Lower lobe of right lung (tissue), 2 donors: ENCODE data around the gene CDKN1A. TPM values are rescaled to one million over a fixed set of nuclear protein-coding genes. Genes with fewer than 3 reads are reported as not detected.

Experiments used
- ATAC-seq, 2 donors: fragments of 200-7000 bp; cut with Tn5 transposase; one replicate each; pipeline ENCODE4 v1.9.1; 2020 to 2022; ENCODE audit warnings: mild to moderate bottlenecking in 2 of 2, moderate library complexity in 2 of 2
- DNase-seq: peaks from one replicate; pipeline ENCODE4 v3.0.0-alpha.2; 2020
- H3K27ac ChIP-seq: fragments of 200-600 bp; one replicate; pipeline ENCODE4 v1.8.0; 2022
- H3K27me3 ChIP-seq: fragments of 200-600 bp; one replicate; pipeline ENCODE4 v1.8.0; 2022; ENCODE audit warnings: low read depth
- H3K36me3 ChIP-seq: fragments of 200-600 bp; one replicate; pipeline ENCODE4 v1.8.0; 2022; ENCODE audit warnings: mild to moderate bottlenecking
- H3K4me1 ChIP-seq: fragments of 200-600 bp; one replicate; pipeline ENCODE4 v1.8.0; 2022
- H3K4me3 ChIP-seq: fragments of 200-600 bp; one replicate; pipeline ENCODE4 v1.8.0; 2022; ENCODE audit warnings: mild to moderate bottlenecking
- H3K9me3 ChIP-seq: fragments of 200-600 bp; one replicate; pipeline ENCODE4 v1.8.0; 2022
- intact Hi-C: fragments of 100-400 bp; cut with DNase I; formaldehyde crosslinking; loops from one replicate; pipeline ENCODE4 v1.11.0; 2022
- total RNA-seq: library from RNA; stranded (reverse); fragmentation: NEBNext Ultra II Directional; extraction: Animal tissue kit (Norgen Biotek cat#: 25700); gene quantifications from one replicate; pipeline ENCODE4 v1.2.1, GENCODE V29; 2021
- TF ChIP-seq, protein P1 (sequence below): fragments of 200-600 bp; IDR thresholded peaks from one replicate; pipeline ENCODE4 v1.8.0; 2022; ENCODE audit warnings: antibody characterized with exemption, mild to moderate bottlenecking
- donor health status: DM: no; HTN: yes; CAD: no; lungs with severe emphysema.

Gene CDKN1A
- total RNA-seq, 1 donor from 2014 or later = 71.0 TPM

DNA sequence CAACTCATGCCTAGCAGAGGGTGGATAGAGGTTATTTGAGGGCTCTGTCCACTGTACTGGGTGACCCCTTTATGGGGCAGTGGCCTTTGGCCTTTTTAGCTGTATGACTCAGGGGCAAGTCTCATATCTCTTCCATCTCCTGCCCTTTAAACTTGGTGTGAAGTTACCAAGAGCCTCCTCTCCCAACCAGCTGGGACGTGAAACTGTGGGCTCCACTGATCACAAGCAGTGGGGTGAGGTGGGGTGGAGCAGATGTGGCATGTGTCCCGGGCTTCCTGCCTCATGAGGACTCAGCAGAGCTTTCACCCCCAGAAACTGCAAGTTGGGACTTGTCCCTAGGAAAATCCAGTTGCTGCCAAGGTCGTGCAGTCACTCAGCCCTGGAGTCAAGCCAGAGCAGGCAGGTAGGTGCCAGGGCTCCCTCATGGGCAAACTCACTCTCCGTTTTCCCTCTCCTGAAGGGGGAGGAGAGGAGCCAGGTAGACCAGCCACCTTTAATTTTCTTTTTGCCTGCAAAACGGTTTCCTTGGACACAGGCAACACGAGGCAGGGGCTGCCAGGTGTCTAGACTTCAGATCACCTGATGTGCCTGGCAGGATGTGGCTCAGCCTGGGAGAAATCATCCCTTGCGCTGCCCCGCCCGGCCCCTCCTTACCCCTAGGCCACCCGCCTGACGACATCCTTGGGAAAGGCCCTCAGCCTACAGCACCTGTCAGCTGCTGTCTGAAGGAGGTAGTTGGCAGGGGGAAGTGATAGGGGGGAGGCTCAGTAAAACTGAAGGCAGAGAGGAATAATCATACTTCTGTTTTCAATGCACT, 4.0 kb downstream of the CDKN1A start:
- Histone ChIP-seq H3K36me3 (peaks cover 44% of the 10 kb centered on the region), H3K27ac (no peak overlapping the region), H3K4me1 (peaks cover 56% of the 10 kb centered on the region), H3K4me3 (peak overlapping the region; percentile 12), H3K27me3 (no peaks in the 10 kb centered on the region), H3K9me3 (no peaks in the 10 kb centered on the region)
- TF ChIP-seq, protein P1, sequence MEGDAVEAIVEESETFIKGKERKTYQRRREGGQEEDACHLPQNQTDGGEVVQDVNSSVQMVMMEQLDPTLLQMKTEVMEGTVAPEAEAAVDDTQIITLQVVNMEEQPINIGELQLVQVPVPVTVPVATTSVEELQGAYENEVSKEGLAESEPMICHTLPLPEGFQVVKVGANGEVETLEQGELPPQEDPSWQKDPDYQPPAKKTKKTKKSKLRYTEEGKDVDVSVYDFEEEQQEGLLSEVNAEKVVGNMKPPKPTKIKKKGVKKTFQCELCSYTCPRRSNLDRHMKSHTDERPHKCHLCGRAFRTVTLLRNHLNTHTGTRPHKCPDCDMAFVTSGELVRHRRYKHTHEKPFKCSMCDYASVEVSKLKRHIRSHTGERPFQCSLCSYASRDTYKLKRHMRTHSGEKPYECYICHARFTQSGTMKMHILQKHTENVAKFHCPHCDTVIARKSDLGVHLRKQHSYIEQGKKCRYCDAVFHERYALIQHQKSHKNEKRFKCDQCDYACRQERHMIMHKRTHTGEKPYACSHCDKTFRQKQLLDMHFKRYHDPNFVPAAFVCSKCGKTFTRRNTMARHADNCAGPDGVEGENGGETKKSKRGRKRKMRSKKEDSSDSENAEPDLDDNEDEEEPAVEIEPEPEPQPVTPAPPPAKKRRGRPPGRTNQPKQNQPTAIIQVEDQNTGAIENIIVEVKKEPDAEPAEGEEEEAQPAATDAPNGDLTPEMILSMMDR = no peak
- intact Hi-C loops = no loop called here
- peak in 1 of 2 donors; percentile 4 for ATAC-seq
- peak; percentile 70 for DNase-seq

DNA sequence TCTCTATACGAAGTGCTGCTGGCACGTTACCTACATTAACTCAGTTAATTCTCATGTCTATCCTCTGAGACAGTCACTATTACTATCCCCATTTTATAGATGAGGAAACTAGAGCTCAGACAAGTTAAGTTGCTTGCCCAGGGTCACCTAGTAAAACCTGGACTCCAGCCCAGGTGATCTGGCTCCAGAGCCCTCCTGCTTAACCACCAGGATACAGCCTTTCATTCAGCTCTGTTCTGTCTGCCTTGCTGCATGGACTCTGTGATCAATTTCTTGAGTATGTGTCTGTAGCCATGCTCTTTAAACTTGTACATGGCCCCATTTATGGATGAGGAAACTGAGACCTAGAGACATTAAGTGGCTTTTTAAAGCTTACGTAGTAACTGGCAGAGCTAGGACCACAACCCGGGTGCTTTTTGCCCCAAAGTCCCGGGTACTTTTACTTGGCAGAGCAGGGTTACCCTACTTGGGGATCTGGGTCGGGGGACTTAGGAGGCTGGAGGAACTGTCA, 4.7 kb downstream of the CDKN1A start:
- no peak overlapping the region for H3K27ac ChIP-seq
- no peaks in the 10 kb centered on the region for H3K9me3 ChIP-seq
- DNase-seq = no peak
- no peak overlapping the region for H3K4me3 ChIP-seq
- H3K36me3 ChIP-seq = peaks cover 49% of the 10 kb centered on the region
- ATAC-seq = no peak
- H3K4me1 ChIP-seq = peaks cover 49% of the 10 kb centered on the region
- TF ChIP-seq, protein P1 = no peak
- intact Hi-C loops = no loop called here
- H3K27me3 ChIP-seq = no peaks in the 10 kb centered on the region

DNA sequence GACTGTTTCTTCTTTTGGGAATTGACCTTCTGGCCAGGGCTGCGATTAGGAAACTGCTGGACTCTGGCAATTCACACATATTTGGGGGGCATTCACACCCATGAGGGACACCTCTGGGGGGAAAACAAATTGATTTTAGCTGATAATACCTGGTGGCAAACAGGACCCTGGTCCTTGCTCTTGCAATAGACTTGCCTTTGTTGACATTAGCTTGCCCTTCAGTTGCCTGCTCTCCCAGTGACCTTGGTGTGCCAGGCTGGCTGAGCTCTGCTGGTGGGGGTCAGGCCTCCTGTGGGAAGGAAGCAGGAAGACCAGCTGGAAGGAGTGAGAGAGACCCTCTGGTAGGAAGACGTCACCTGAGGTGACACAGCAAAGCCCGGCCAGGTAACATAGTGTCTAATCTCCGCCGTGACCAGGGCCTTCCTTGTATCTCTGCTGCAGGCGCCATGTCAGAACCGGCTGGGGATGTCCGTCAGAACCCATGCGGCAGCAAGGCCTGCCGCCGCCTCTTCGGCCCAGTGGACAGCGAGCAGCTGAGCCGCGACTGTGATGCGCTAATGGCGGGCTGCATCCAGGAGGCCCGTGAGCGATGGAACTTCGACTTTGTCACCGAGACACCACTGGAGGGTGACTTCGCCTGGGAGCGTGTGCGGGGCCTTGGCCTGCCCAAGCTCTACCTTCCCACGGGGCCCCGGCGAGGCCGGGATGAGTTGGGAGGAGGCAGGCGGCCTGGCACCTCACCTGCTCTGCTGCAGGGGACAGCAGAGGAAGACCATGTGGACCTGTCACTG, 5.3 kb downstream of the CDKN1A start:
- TF ChIP-seq, protein P1 = no peak
- DNase-seq (no peak), ATAC-seq (no peak)
- Histone ChIP-seq H3K27me3 (no peaks in the 10 kb centered on the region), H3K4me1 (peaks cover 48% of the 10 kb centered on the region), H3K9me3 (no peaks in the 10 kb centered on the region), H3K4me3 (no peak overlapping the region), H3K36me3 (peaks cover 49% of the 10 kb centered on the region), H3K27ac (no peak overlapping the region)
- intact Hi-C loops = no loop called here

DNA sequence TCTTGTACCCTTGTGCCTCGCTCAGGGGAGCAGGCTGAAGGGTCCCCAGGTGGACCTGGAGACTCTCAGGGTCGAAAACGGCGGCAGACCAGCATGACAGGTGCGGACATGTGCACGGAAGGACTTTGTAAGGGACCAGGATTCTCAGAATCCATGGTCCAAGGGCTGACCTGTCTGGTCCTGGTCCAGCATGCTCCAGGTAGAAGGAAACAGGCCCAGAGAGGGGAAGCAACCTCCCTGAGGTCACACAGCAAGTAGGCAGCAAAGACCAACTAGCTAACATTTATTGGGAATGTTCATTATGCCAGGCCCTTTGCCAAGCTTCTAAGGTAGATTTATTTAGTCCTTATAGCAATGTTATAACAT, 5.9 kb downstream of the CDKN1A start:
- TF ChIP-seq, protein P1 = no peak

DNA sequence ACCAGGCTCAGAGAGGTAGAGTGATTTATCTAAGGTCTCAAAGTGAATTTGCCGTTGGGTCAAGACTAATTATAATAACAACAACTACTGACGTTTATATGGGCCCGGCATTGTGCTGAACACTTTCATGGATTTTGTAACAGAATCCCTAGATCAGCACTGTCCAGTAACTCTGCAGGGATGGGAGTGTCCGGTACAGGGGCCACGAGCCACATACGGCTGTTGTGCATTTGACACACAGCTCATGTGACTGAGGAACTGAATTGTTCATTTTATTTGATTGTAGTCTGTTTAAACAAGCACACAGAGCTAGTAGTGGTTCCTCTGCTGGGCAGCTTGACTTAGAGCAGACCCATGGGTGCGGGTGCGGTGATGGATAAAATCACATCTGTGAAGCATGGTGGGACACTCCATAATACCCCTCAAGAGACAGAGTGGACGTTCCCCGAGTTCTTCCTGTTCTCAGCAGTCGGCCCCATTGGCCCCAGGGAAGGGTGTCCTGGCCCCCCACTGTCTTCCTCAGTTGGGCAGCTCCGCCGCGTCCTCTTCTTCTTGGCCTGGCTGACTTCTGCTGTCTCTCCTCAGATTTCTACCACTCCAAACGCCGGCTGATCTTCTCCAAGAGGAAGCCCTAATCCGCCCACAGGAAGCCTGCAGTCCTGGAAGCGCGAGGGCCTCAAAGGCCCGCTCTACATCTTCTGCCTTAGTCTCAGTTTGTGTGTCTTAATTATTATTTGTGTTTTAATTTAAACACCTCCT, 6.8 kb downstream of the CDKN1A start:
- no peak overlapping the region for H3K27ac ChIP-seq
- no peak overlapping the region for H3K4me3 ChIP-seq
- TF ChIP-seq, protein P1 = no peak
- no peak for DNase-seq
- intact Hi-C loops = no loop called here
- H3K27me3 ChIP-seq = no peaks in the 10 kb centered on the region
- ATAC-seq = no peak
- H3K9me3 ChIP-seq = no peaks in the 10 kb centered on the region
- H3K4me1 ChIP-seq = peaks cover 48% of the 10 kb centered on the region
- peaks cover 49% of the 10 kb centered on the region for H3K36me3 ChIP-seq

More for the DNA sequence above, 5.9 kb downstream of the CDKN1A start:
- Histone ChIP-seq H3K9me3 (no peaks in the 10 kb centered on the region), H3K4me1 (peaks cover 48% of the 10 kb centered on the region), H3K4me3 (no peak overlapping the region), H3K27ac (no peak overlapping the region), H3K36me3 (peaks cover 49% of the 10 kb centered on the region), H3K27me3 (no peaks in the 10 kb centered on the region)
- no peak for ATAC-seq
- intact Hi-C loops = no loop called here
- DNase-seq = no peak
